ENCODE measurements around the gene C1orf226.

Gene C1orf226

GRCh38 chr1:162381941-162382750 is 618 bp downstream of the C1orf226 start:
- TF ChIP-seq CTCF (IDR thresholded peaks at IDR 0.05), result no peak

- TF ChIP-seq CTCF (IDR thresholded peaks at IDR 0.05), result no peak
Observed at GRCh38 chr1:162383091-162383490, 1.6 kb downstream of the C1orf226 start.

GRCh38 chr1:162383516-162383915 is 2.0 kb downstream of the C1orf226 start:
- TF ChIP-seq CTCF (IDR thresholded peaks at IDR 0.05), result no peak

GRCh38 chr1:162384116-162384515 is 2.6 kb downstream of the C1orf226 start:
- TF ChIP-seq CTCF (IDR thresholded peaks at IDR 0.05), result no peak

- no peak for TF ChIP-seq CTCF (IDR thresholded peaks at IDR 0.05)
Observed at GRCh38 chr1:162384601-162385279, 3.2 kb downstream of the C1orf226 start.

GRCh38 chr1:162385280-162385623 is 3.7 kb downstream of the C1orf226 start:
- TF ChIP-seq CTCF (IDR thresholded peaks at IDR 0.05), result no peak

- no peak for TF ChIP-seq CTCF (IDR thresholded peaks at IDR 0.05)
Observed at GRCh38 chr1:162385702-162386101, 4.2 kb downstream of the C1orf226 start.

Measured in LNCAP (cell line).